Stomach (tissue), 9 donors: ENCODE results near the gene ADAD2. TPM values are rescaled to one million over a fixed set of nuclear protein-coding genes. Genes with fewer than 3 reads are reported as not detected.
"Not testable (repeated sequence)": the region's sequence is repeated elsewhere in the genome, so short reads cannot be mapped to it uniquely, and the experiment has no call there.

Source experiments
- DNase-seq, 2 donors: peaks; one replicate each; pipeline versions ENCODE4 v3.0.0 to v3.0.0-alpha.2; 2013 to 2019
- H3K27ac ChIP-seq, 5 donors: fragments of 200-600 bp in 4 of 5; sonication (generic) in 4 of 5; one replicate each; pipeline ENCODE4 v1.5.1; 2013 to 2019; ENCODE audit warnings: mild to moderate bottlenecking in 1 of 5, moderate library complexity in 1 of 5
- H3K27me3 ChIP-seq, 3 donors: fragments of 200-600 bp; sonication (generic); one replicate each; pipeline ENCODE4 v1.5.1; 2017 to 2019; ENCODE audit warnings: mixed run types in 1 of 3
- H3K36me3 ChIP-seq, 4 donors: fragments of 200-600 bp; sonication (generic); 1 replicate in 3 of 4; 2 replicates in 1 of 4; pipeline ENCODE4 v1.5.1; 2016 to 2019
- H3K4me1 ChIP-seq, 4 donors: fragments of 200-600 bp; sonication (generic); one replicate each; pipeline ENCODE4 v1.5.1; 2016 to 2019
- H3K4me3 ChIP-seq, 4 donors: fragments of 200-600 bp; sonication (generic) in 3 of 4; one replicate each; pipeline ENCODE4 v1.5.1; 2016 to 2019; ENCODE audit warnings: mild to moderate bottlenecking in 1 of 4
- H3K9me3 ChIP-seq, 4 donors: fragments of 200-600 bp; sonication (generic); one replicate each; pipeline ENCODE4 v1.5.1; 2016 to 2019
- EP300 ChIP-seq: sonication (generic); formaldehyde crosslinking; IDR thresholded peaks from one replicate; pipeline ENCODE4 v1.6.1; 2017; ENCODE audit warnings: antibody characterized with exemption
- POLR2A ChIP-seq, 4 donors: fragments of 450-650 bp; IDR thresholded peaks; one replicate each; pipeline ENCODE4 v1.6.1; 2016; ENCODE audit warnings: antibody characterized with exemption in 4 of 4, control low read depth in 2 of 4, mild to moderate bottlenecking in 1 of 4, moderate library complexity in 1 of 4
- POLR2AphosphoS5 ChIP-seq, 3 donors: sonication (generic); formaldehyde crosslinking; IDR thresholded peaks; one replicate each; pipeline ENCODE4 v1.6.1; 2016; ENCODE audit warnings: antibody characterized with exemption in 3 of 3
- WGBS, 5 donors: extraction: QIAGEN DNeasy Blood & Tissue Kit in 3 of 5; methylation state at CpG; one replicate each; pipeline versions ENCODE4 v1.1.5 to v1.1.7; 2013 to 2018; 5-methylcytosine and 5-hydroxymethylcytosine counted together
- intact Hi-C: fragments of 100-400 bp; cut with DNase I; formaldehyde crosslinking; loops from one replicate; pipeline ENCODE4 v1.15.1; 2023; ENCODE audit warnings: low total_unique reads
- polyA plus RNA-seq, 3 donors: library from polyadenylated mRNA; stranded (reverse); fragments of 200-250 nt; gene quantifications; one replicate each; pipeline ENCODE4 v1.2.3, GENCODE V29; 2013
- total RNA-seq, 5 donors: library from RNA; depleted of rRNA; stranded (reverse); fragments of >200 nt; gene quantifications; one replicate each; pipeline versions ENCODE4 v1.1.0 to v1.2.3, GENCODE V29; 2014 to 2016
- TF ChIP-seq, protein P1 (sequence below), 7 experiments: fragments of 450-650 bp in 4 of 7; fragments of 200-600 bp in 3 of 7; sonication (generic) in 3 of 7; IDR thresholded peaks; one replicate each; pipeline ENCODE4 v1.5.1; 2016 to 2019; ENCODE audit warnings: antibody characterized with exemption in 7 of 7, control low read depth in 2 of 7, mild to moderate bottlenecking in 1 of 7
- donor health status: healthy with polysubstance abuse.
- donor health status: Bipolar disorder and iron deficiency.
- donor health status: healthy.

The ADAD2 gene
- total and polyA plus RNA-seq, 8 donors: 0.18 to 4.3 (median 2.5) TPM; not detected in 4

DNA sequence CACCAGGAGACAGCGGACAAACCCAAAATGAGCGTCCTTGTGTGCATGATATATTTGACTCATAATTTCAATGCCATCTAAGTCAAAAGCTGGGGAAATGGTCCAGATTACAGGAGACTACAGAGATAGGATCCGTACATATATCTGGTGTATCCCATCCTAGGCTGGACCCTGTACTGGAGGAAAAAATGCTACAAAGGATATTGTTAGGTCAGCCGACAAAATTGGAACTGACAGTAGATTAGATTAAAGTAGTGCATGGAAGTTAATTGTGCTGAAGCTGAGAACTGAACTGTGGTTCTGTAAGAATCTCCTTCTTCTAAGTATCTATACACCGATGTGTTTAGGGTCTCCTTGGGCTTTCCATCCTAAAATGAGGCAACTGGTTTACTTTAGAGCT lies 24.6 kb downstream of the ADAD2 start:
- intact Hi-C loops: no loop called here
- Histone ChIP-seq H3K27ac (no peak overlapping the region), H3K27me3 (no peaks in the 10 kb centered on the region), H3K4me3 (no peak overlapping the region), H3K4me1 (no peaks in the 10 kb centered on the region), H3K9me3 (no peaks in the 10 kb centered on the region), H3K36me3 (no peaks in the 10 kb centered on the region)
- 72 to 84% (median 74%) methylated on average over 5 of the region's 5 CpGs for WGBS, 5 donors
- no peak for TF ChIP-seq POLR2A (IDR thresholded peaks at IDR 0.05)
- TF ChIP-seq EP300: no peak
- no peak for TF ChIP-seq POLR2AphosphoS5 (IDR thresholded peaks at IDR 0.05)
- TF ChIP-seq, protein P1, sequence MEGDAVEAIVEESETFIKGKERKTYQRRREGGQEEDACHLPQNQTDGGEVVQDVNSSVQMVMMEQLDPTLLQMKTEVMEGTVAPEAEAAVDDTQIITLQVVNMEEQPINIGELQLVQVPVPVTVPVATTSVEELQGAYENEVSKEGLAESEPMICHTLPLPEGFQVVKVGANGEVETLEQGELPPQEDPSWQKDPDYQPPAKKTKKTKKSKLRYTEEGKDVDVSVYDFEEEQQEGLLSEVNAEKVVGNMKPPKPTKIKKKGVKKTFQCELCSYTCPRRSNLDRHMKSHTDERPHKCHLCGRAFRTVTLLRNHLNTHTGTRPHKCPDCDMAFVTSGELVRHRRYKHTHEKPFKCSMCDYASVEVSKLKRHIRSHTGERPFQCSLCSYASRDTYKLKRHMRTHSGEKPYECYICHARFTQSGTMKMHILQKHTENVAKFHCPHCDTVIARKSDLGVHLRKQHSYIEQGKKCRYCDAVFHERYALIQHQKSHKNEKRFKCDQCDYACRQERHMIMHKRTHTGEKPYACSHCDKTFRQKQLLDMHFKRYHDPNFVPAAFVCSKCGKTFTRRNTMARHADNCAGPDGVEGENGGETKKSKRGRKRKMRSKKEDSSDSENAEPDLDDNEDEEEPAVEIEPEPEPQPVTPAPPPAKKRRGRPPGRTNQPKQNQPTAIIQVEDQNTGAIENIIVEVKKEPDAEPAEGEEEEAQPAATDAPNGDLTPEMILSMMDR (IDR thresholded peaks at IDR 0.05): no peak
- DNase-seq: no peak

DNA sequence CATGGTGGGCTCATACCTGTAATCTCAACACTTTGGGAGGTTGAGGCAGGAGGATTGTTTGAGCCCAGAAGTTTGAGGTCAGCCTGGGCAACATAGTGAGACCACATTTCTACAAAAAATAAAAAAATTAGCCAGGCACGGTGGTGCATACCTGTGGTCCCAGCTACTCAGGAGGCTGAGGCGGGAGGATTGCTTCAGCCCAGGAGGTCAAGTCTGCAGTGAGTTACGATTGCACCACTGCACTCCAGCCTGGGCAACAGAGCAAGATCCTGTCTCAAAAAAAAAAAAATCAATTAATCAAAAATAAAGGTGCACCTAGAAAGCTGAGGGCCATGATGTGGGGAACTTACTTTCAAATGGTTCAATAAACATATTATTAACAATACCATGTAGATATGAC lies 25.2 kb downstream of the ADAD2 start:
- intact Hi-C loops, H3K4me1 ChIP-seq, H3K36me3 ChIP-seq, H3K27me3 ChIP-seq, H3K4me3 ChIP-seq, H3K9me3 ChIP-seq, DNase-seq, H3K27ac ChIP-seq: not testable (repeated sequence)
- 82 to 94% (median 88%) methylated on average over 3 of the region's 3 CpGs for WGBS, 5 donors

DNA sequence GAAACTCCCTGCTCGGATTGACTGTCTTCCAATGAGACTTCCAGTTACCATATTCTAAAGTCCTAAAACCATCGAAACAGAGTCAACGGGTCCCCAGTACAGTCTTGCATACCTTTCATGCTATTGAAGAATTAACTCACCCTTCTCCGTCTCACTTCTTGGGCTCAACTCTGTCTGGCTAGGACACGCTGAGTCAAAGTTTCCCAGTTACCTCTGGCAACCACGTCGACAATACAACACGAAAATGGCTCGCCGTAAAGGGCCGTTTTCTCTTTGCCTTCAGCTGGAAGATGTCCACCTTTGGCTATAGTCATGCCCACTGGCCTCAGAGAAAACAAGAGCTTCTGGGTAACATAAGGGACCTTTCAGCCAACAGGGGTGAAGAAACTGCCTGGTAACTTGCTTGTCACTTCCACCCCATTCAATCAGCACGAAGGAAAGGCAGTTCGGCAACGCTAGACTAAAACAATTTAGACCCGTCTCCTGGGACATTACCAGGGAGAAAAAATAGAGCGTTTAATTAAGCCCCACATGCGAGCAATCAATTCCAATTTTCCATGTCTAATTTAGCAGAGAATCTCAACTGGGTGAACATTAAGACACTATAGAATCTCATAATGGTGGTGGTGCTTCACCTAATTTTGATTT lies 27.3 kb downstream of the ADAD2 start:
- Histone ChIP-seq H3K4me1 (no peaks in the 10 kb centered on the region), H3K27ac (no peak overlapping the region), H3K4me3 (no peak overlapping the region), H3K9me3 (no peaks in the 10 kb centered on the region), H3K27me3 (no peaks in the 10 kb centered on the region), H3K36me3 (no peaks in the 10 kb centered on the region)
- DNase-seq: no peak
- intact Hi-C loops: no loop called here
- TF ChIP-seq EP300 (no peak), POLR2AphosphoS5 (IDR thresholded peaks at IDR 0.05) (no peak), POLR2A (IDR thresholded peaks at IDR 0.05) (no peak)
- TF ChIP-seq, protein P1 (IDR thresholded peaks at IDR 0.05): no peak
- 79 to 87% (median 86%) methylated on average over 17 of the region's 17 CpGs for WGBS, 5 donors

- intact Hi-C loops: no loop called here
These were observed 28.0 kb downstream of the ADAD2 start for GRCh38 chr16:84218956-84219355.

GRCh38 chr16:84220851-84221250 lies 29.9 kb downstream of the ADAD2 start:
- peaks cover 0 to 5% (median 0%) of the 10 kb centered on the region in 3 donors for H3K27me3 ChIP-seq
- H3K4me1 ChIP-seq: no peaks in the 10 kb centered on the region
- H3K27ac ChIP-seq: no peak overlapping the region
- intact Hi-C loops: no loop called here
- no peak for DNase-seq
- TF ChIP-seq POLR2AphosphoS5 (IDR thresholded peaks at IDR 0.05) (no peak), POLR2A (IDR thresholded peaks at IDR 0.05) (no peak), EP300 (no peak)
- TF ChIP-seq, protein P1 (IDR thresholded peaks at IDR 0.05): no peak
- no peaks in the 10 kb centered on the region for H3K36me3 ChIP-seq
- H3K4me3 ChIP-seq: no peak overlapping the region
- no peaks in the 10 kb centered on the region for H3K9me3 ChIP-seq
- WGBS, 5 donors: 84 to 100% (median 91%) methylated on average over 1 of the region's 1 CpG

More at GRCh38 chr16:84218956-84219355, 28.0 kb downstream of the ADAD2 start:
- Histone ChIP-seq H3K9me3 (no peaks in the 10 kb centered on the region), H3K36me3 (no peaks in the 10 kb centered on the region), H3K4me3 (no peak overlapping the region), H3K4me1 (no peaks in the 10 kb centered on the region), H3K27me3 (no peaks in the 10 kb centered on the region), H3K27ac (no peak overlapping the region)
- WGBS, 5 donors: 61 to 78% (median 67%) methylated on average over 6 of the region's 6 CpGs
- TF ChIP-seq POLR2AphosphoS5 (IDR thresholded peaks at IDR 0.05): no peak
- no peak for TF ChIP-seq POLR2A (IDR thresholded peaks at IDR 0.05)
- TF ChIP-seq, protein P1 (IDR thresholded peaks at IDR 0.05): no peak
- TF ChIP-seq EP300: no peak
- DNase-seq: no peak
